Activated naive CD4-positive, alpha-beta T cell treated with anti-CD3 and anti-CD28 coated beads, Interleukin-2, amount 10 ng/mL, durations not matched to agents 7 days and 5 days (primary cell): Measurements from ENCODE around the gene CAV3.

Source experiments
- CTCF ChIA-PET: fragments of 350-600 bp; sonication (Branson Sonifier 250); formaldehyde crosslinking; loops from one replicate; lab custom pipeline; 2021; ENCODE audit warnings: antibody characterized with exemption; lab: Charles Lee
- DNase-seq: peaks from one replicate; pipeline ENCODE4 v3.0.0-alpha.2; 2020
- H3K27ac Mint-ChIP-seq: one replicate; pipeline ENCODE4 v1.8.0; 2021; ENCODE audit warnings: mild to moderate bottlenecking, moderate library complexity, mixed read lengths
- H3K27me3 Mint-ChIP-seq: one replicate; pipeline ENCODE4 v1.8.0; 2021; ENCODE audit warnings: mild to moderate bottlenecking, mixed read lengths
- H3K36me3 Mint-ChIP-seq: one replicate; pipeline ENCODE4 v1.8.0; 2021; ENCODE audit warnings: mixed read lengths
- H3K4me1 Mint-ChIP-seq: one replicate; pipeline ENCODE4 v1.8.0; 2021; ENCODE audit warnings: mixed read lengths
- H3K4me3 Mint-ChIP-seq: one replicate; pipeline ENCODE4 v1.8.0; 2021; ENCODE audit warnings: mild to moderate bottlenecking, moderate library complexity, mixed read lengths
- H3K9me3 Mint-ChIP-seq: one replicate; pipeline ENCODE4 v1.8.0; 2021; ENCODE audit warnings: mixed read lengths

The CAV3 gene

GRCh38 chr3:8743021-8743601 is 9.5 kb downstream of the CAV3 start:
- peak; percentile 2 for DNase-seq
- CTCF ChIA-PET, result no interaction called here

GRCh38 chr3:8743911-8744310 is 10.3 kb downstream of the CAV3 start:
- peak; percentile 4 for DNase-seq
- CTCF ChIA-PET, result interaction anchor here (0.6 kb wide), 1 partner anchor 27 kb away, joined by 3 read pairs; no protein-coding TSS in a partner anchor
- Mint-ChIP-seq H3K4me3 (no peak overlapping the region), H3K9me3 (no peaks in the 10 kb centered on the region), H3K36me3 (no peaks in the 10 kb centered on the region), H3K4me1 (no peaks in the 10 kb centered on the region), H3K27me3 (peaks cover 22% of the 10 kb centered on the region), H3K27ac (no peak overlapping the region)

More at GRCh38 chr3:8743021-8743601, 9.5 kb downstream of the CAV3 start:
- H3K27ac Mint-ChIP-seq, result no peak overlapping the region
- no peak overlapping the region for H3K4me3 Mint-ChIP-seq
- no peaks in the 10 kb centered on the region for H3K9me3 Mint-ChIP-seq
- H3K4me1 Mint-ChIP-seq, result no peaks in the 10 kb centered on the region
- peaks cover 26% of the 10 kb centered on the region for H3K27me3 Mint-ChIP-seq
- H3K36me3 Mint-ChIP-seq, result no peaks in the 10 kb centered on the region

- Mint-ChIP-seq H3K36me3 (no peaks in the 10 kb centered on the region), H3K27ac (no peak overlapping the region), H3K4me1 (no peaks in the 10 kb centered on the region), H3K27me3 (peaks cover 17% of the 10 kb centered on the region), H3K9me3 (no peaks in the 10 kb centered on the region), H3K4me3 (no peak overlapping the region)
- CTCF ChIA-PET, result no interaction called here
- peak; percentile 17 for DNase-seq
Measured at GRCh38 chr3:8745619-8746370, 12.2 kb downstream of the CAV3 start.

GRCh38 chr3:8746780-8747345 is 13.3 kb downstream of the CAV3 start:
- H3K9me3 Mint-ChIP-seq, result no peaks in the 10 kb centered on the region
- no peak for DNase-seq
- peaks cover 10% of the 10 kb centered on the region for H3K27me3 Mint-ChIP-seq
- CTCF ChIA-PET, result no interaction called here
- H3K27ac Mint-ChIP-seq, result no peak overlapping the region
- no peaks in the 10 kb centered on the region for H3K36me3 Mint-ChIP-seq
- H3K4me1 Mint-ChIP-seq, result no peaks in the 10 kb centered on the region
- H3K4me3 Mint-ChIP-seq, result no peak overlapping the region

- no peaks in the 10 kb centered on the region for H3K36me3 Mint-ChIP-seq
- CTCF ChIA-PET, result no interaction called here
- no peaks in the 10 kb centered on the region for H3K4me1 Mint-ChIP-seq
- DNase-seq, result no peak
- no peaks in the 10 kb centered on the region for H3K27me3 Mint-ChIP-seq
- H3K4me3 Mint-ChIP-seq, result no peak overlapping the region
- no peaks in the 10 kb centered on the region for H3K9me3 Mint-ChIP-seq
- no peak overlapping the region for H3K27ac Mint-ChIP-seq
Measured at GRCh38 chr3:8749316-8749715, 15.7 kb downstream of the CAV3 start.

GRCh38 chr3:8752832-8753231 is 19.2 kb downstream of the CAV3 start:
- no peaks in the 10 kb centered on the region for H3K9me3 Mint-ChIP-seq
- H3K27me3 Mint-ChIP-seq, result no peaks in the 10 kb centered on the region
- no peak overlapping the region for H3K4me3 Mint-ChIP-seq
- H3K27ac Mint-ChIP-seq, result no peak overlapping the region
- no peaks in the 10 kb centered on the region for H3K4me1 Mint-ChIP-seq
- CTCF ChIA-PET, result no interaction called here
- no peak for DNase-seq
- H3K36me3 Mint-ChIP-seq, result no peaks in the 10 kb centered on the region

- CTCF ChIA-PET, result no interaction called here
- Mint-ChIP-seq H3K27ac (no peak overlapping the region), H3K9me3 (no peaks in the 10 kb centered on the region), H3K4me1 (no peaks in the 10 kb centered on the region), H3K4me3 (no peak overlapping the region), H3K36me3 (no peaks in the 10 kb centered on the region), H3K27me3 (no peaks in the 10 kb centered on the region)
- no peak for DNase-seq
Measured at GRCh38 chr3:8755097-8755496, 21.5 kb downstream of the CAV3 start.

GRCh38 chr3:8755564-8756237 is 22.1 kb downstream of the CAV3 start:
- CTCF ChIA-PET, result no interaction called here

GRCh38 chr3:8756671-8757070 is 23.1 kb downstream of the CAV3 start:
- Mint-ChIP-seq H3K36me3 (no peaks in the 10 kb centered on the region), H3K9me3 (no peaks in the 10 kb centered on the region)

More at GRCh38 chr3:8755564-8756237, 22.1 kb downstream of the CAV3 start:
- Mint-ChIP-seq H3K27me3 (no peaks in the 10 kb centered on the region), H3K27ac (no peak overlapping the region), H3K4me3 (no peak overlapping the region), H3K4me1 (no peaks in the 10 kb centered on the region), H3K36me3 (no peaks in the 10 kb centered on the region), H3K9me3 (no peaks in the 10 kb centered on the region)
- DNase-seq, result no peak

GRCh38 chr3:8757551-8758518 is 24.2 kb downstream of the CAV3 start:
- no peak overlapping the region for H3K4me3 Mint-ChIP-seq
- no peaks in the 10 kb centered on the region for H3K9me3 Mint-ChIP-seq
- CTCF ChIA-PET, result no interaction called here
- no peak overlapping the region for H3K27ac Mint-ChIP-seq
- no peak for DNase-seq
- no peaks in the 10 kb centered on the region for H3K4me1 Mint-ChIP-seq
- peaks cover 4% of the 10 kb centered on the region for H3K27me3 Mint-ChIP-seq
- no peaks in the 10 kb centered on the region for H3K36me3 Mint-ChIP-seq

More at GRCh38 chr3:8756671-8757070, 23.1 kb downstream of the CAV3 start:
- Mint-ChIP-seq H3K4me3 (no peak overlapping the region), H3K27me3 (peaks cover 4% of the 10 kb centered on the region), H3K4me1 (no peaks in the 10 kb centered on the region), H3K27ac (no peak overlapping the region)
- CTCF ChIA-PET, result no interaction called here
- DNase-seq, result no peak

GRCh38 chr3:8759038-8759707 is 25.6 kb downstream of the CAV3 start:
- no peak for DNase-seq
- CTCF ChIA-PET, result interaction anchor here (0.7 kb wide), 1 partner anchor 11 kb away, joined by 4 read pairs; the partner anchor contains the start of gene OXTR
- H3K4me3 Mint-ChIP-seq, result no peak overlapping the region
- H3K27me3 Mint-ChIP-seq, result peaks cover 4% of the 10 kb centered on the region
- H3K4me1 Mint-ChIP-seq, result no peaks in the 10 kb centered on the region
- no peaks in the 10 kb centered on the region for H3K9me3 Mint-ChIP-seq
- no peaks in the 10 kb centered on the region for H3K36me3 Mint-ChIP-seq
- no peak overlapping the region for H3K27ac Mint-ChIP-seq

- no peak for DNase-seq
- Mint-ChIP-seq H3K4me3 (no peak overlapping the region), H3K27ac (no peak overlapping the region), H3K27me3 (peaks cover 11% of the 10 kb centered on the region), H3K4me1 (no peaks in the 10 kb centered on the region), H3K36me3 (no peaks in the 10 kb centered on the region), H3K9me3 (no peaks in the 10 kb centered on the region)
- CTCF ChIA-PET, result interaction anchor here (1.7 kb wide), 1 partner anchor 9 kb away, joined by 4 read pairs; the partner anchor contains the start of gene OXTR
Measured at GRCh38 chr3:8760091-8760490, 26.5 kb downstream of the CAV3 start.

GRCh38 chr3:8760506-8760905 is 26.9 kb downstream of the CAV3 start:
- Mint-ChIP-seq H3K9me3 (no peaks in the 10 kb centered on the region), H3K4me3 (no peak overlapping the region), H3K27me3 (peaks cover 13% of the 10 kb centered on the region), H3K36me3 (no peaks in the 10 kb centered on the region), H3K4me1 (no peaks in the 10 kb centered on the region), H3K27ac (no peak overlapping the region)
- CTCF ChIA-PET, result interaction anchor here (1.7 kb wide), 1 partner anchor 9 kb away, joined by 4 read pairs; the partner anchor contains the start of gene OXTR
- no peak for DNase-seq
